ENCODE results near the gene GFRA1. TPM values are rescaled to one million over a fixed set of nuclear protein-coding genes. Genes with fewer than 3 reads are reported as not detected.

The GFRA1 gene
- total and polyA plus RNA-seq, 2 experiments from 2014 or later = 0.48 to 2.9 TPM

- Histone ChIP-seq H3K4me2 (no peak overlapping the region), H3K9me2 (replicated peaks; ENCODE audit: insufficient read depth) (no peaks in the 10 kb centered on the region), H3K79me2 (no peaks in the 10 kb centered on the region), H3K27me3 (no peaks in the 10 kb centered on the region), H4K20me1 (ENCODE audit: insufficient read depth, poor library complexity, severe bottlenecking) (no peaks in the 10 kb centered on the region), H3K36me3 (replicated peaks; ENCODE audit: insufficient read depth, low read depth) (no peaks in the 10 kb centered on the region), H3K4me1 (ENCODE audit: insufficient read depth) (peaks cover 10% of the 10 kb centered on the region), H3K4me3 (no peak overlapping the region), H3K27ac (no peak overlapping the region), H3K9me3 (ENCODE audit: low read depth) (no peaks in the 10 kb centered on the region), H2AFZ (no peak overlapping the region)
- 91% methylated on average over 7 of the region's 7 CpGs for WGBS (ENCODE audit: low lambda C conversion rate, missing lambda C conversion rate)
- DNase-seq (ENCODE audit: low spot score) = no peak
- TF ChIP-seq EZH2phosphoT487 (IDR thresholded peaks at IDR 0.05; ENCODE audit: low read depth, severe bottlenecking, unreplicated experiment) = no peak
- TF ChIP-seq EZH2 (IDR thresholded peaks at IDR 0.05; ENCODE audit: borderline replicate concordance) = no peak
These were observed 205.2 kb downstream of the GFRA1 start for GRCh38 chr10:116067825-116068224.

DNA sequence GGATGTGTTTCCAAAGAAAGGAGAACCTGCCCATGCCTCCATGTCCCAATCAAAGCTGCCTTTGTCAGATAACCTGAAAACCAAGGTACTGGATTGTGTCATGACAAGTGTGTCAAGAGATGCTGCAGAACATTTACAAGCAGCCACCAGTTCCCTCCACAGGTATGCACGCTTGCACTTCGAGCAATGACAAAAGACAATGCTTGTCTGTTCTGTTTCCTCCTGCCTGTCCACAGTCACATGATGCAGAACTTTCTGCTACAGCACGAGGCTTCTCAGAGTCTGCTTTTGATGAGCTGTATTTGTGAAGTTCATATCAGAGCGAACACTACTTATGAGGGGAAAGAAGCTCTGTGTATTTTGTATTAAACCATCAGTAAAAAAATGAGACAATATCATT lies 209.9 kb downstream of the GFRA1 start:
- no peaks in the 10 kb centered on the region for H3K9me3 ChIP-seq (ENCODE audit: low read depth)
- H3K4me2 ChIP-seq = no peak overlapping the region
- TF ChIP-seq, protein P1, sequence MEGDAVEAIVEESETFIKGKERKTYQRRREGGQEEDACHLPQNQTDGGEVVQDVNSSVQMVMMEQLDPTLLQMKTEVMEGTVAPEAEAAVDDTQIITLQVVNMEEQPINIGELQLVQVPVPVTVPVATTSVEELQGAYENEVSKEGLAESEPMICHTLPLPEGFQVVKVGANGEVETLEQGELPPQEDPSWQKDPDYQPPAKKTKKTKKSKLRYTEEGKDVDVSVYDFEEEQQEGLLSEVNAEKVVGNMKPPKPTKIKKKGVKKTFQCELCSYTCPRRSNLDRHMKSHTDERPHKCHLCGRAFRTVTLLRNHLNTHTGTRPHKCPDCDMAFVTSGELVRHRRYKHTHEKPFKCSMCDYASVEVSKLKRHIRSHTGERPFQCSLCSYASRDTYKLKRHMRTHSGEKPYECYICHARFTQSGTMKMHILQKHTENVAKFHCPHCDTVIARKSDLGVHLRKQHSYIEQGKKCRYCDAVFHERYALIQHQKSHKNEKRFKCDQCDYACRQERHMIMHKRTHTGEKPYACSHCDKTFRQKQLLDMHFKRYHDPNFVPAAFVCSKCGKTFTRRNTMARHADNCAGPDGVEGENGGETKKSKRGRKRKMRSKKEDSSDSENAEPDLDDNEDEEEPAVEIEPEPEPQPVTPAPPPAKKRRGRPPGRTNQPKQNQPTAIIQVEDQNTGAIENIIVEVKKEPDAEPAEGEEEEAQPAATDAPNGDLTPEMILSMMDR (IDR thresholded peaks at IDR 0.05; ENCODE audit: poor library complexity) = no peak
- TF ChIP-seq EZH2phosphoT487 (IDR thresholded peaks at IDR 0.05; ENCODE audit: low read depth, severe bottlenecking, unreplicated experiment) (no peak), EZH2 (IDR thresholded peaks at IDR 0.05; ENCODE audit: borderline replicate concordance) (no peak)
- no peaks in the 10 kb centered on the region for H3K27me3 ChIP-seq
- no peak overlapping the region for H2AFZ ChIP-seq
- no peak overlapping the region for H3K27ac ChIP-seq
- no peaks in the 10 kb centered on the region for H3K4me1 ChIP-seq (ENCODE audit: insufficient read depth)
- H4K20me1 ChIP-seq (ENCODE audit: insufficient read depth, poor library complexity, severe bottlenecking) = no peaks in the 10 kb centered on the region
- no peak overlapping the region for H3K4me3 ChIP-seq
- H3K36me3 ChIP-seq (replicated peaks; ENCODE audit: insufficient read depth, low read depth) = no peaks in the 10 kb centered on the region
- no peaks in the 10 kb centered on the region for H3K79me2 ChIP-seq
- 66% methylated on average over 4 of the region's 4 CpGs for WGBS (ENCODE audit: low lambda C conversion rate, missing lambda C conversion rate)
- H3K9me2 ChIP-seq (replicated peaks; ENCODE audit: insufficient read depth) = no peaks in the 10 kb centered on the region
- no peak for DNase-seq (ENCODE audit: low spot score)

DNA sequence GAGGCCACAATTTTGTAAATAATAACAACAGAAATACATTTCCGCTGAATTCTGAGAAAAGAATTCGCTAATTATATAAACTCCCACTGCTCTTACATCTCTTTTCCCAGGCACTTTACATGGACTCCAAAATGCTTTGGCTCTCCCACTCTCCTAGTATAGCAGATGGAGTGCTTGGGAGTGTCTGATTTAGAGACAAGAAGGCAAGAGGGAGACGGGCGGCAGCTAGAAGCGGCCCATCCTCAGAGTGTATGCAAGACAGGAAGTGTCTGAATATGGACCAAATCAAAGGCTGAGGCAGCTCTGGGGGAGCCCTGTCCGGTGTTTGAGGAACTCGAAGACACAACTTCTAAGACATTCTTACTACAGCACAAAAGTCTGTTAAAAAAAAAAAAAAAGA lies 212.1 kb downstream of the GFRA1 start:
- H3K9me3 ChIP-seq (ENCODE audit: low read depth) = no peaks in the 10 kb centered on the region
- H3K79me2 ChIP-seq = no peaks in the 10 kb centered on the region
- H3K27me3 ChIP-seq = no peaks in the 10 kb centered on the region
- H3K27ac ChIP-seq = no peak overlapping the region
- no peak overlapping the region for H2AFZ ChIP-seq
- peaks cover 8% of the 10 kb centered on the region for H3K4me1 ChIP-seq (ENCODE audit: insufficient read depth)
- DNase-seq (ENCODE audit: low spot score) = no peak
- WGBS (ENCODE audit: low lambda C conversion rate, missing lambda C conversion rate) = 91% methylated on average over 7 of the region's 7 CpGs
- H3K36me3 ChIP-seq (replicated peaks; ENCODE audit: insufficient read depth, low read depth) = no peaks in the 10 kb centered on the region
- no peak for TF ChIP-seq EZH2 (IDR thresholded peaks at IDR 0.05; ENCODE audit: borderline replicate concordance)
- TF ChIP-seq EZH2phosphoT487 (IDR thresholded peaks at IDR 0.05; ENCODE audit: low read depth, severe bottlenecking, unreplicated experiment) = no peak
- TF ChIP-seq, protein P1 (IDR thresholded peaks at IDR 0.05; ENCODE audit: poor library complexity) = no peak
- no peaks in the 10 kb centered on the region for H3K9me2 ChIP-seq (replicated peaks; ENCODE audit: insufficient read depth)
- no peak overlapping the region for H3K4me2 ChIP-seq
- no peaks in the 10 kb centered on the region for H4K20me1 ChIP-seq (ENCODE audit: insufficient read depth, poor library complexity, severe bottlenecking)
- no peak overlapping the region for H3K4me3 ChIP-seq

GRCh38 chr10:116059320-116059719 lies 213.7 kb downstream of the GFRA1 start:
- Histone ChIP-seq H3K4me3 (no peak overlapping the region), H3K79me2 (no peaks in the 10 kb centered on the region), H3K27me3 (no peaks in the 10 kb centered on the region), H3K9me3 (ENCODE audit: low read depth) (no peaks in the 10 kb centered on the region), H4K20me1 (ENCODE audit: insufficient read depth, poor library complexity, severe bottlenecking) (no peaks in the 10 kb centered on the region), H3K36me3 (replicated peaks; ENCODE audit: insufficient read depth, low read depth) (no peaks in the 10 kb centered on the region), H3K4me1 (ENCODE audit: insufficient read depth) (peaks cover 13% of the 10 kb centered on the region), H3K9me2 (replicated peaks; ENCODE audit: insufficient read depth) (no peaks in the 10 kb centered on the region), H3K4me2 (no peak overlapping the region), H2AFZ (no peak overlapping the region), H3K27ac (no peak overlapping the region)
- TF ChIP-seq EZH2phosphoT487 (IDR thresholded peaks at IDR 0.05; ENCODE audit: low read depth, severe bottlenecking, unreplicated experiment) = no peak
- TF ChIP-seq, protein P1 (IDR thresholded peaks at IDR 0.05; ENCODE audit: poor library complexity) = no peak
- no peak for TF ChIP-seq EZH2 (IDR thresholded peaks at IDR 0.05; ENCODE audit: borderline replicate concordance)
- DNase-seq (ENCODE audit: low spot score) = no peak
- 90% methylated on average over 7 of the region's 7 CpGs for WGBS (ENCODE audit: low lambda C conversion rate, missing lambda C conversion rate)

Measured in hepatocyte (in vitro differentiated cells).